Activated T-cell treated with anti-CD3 and anti-CD28 coated beads, Interleukin-2, amount 50 U/mL, for 4 hours (primary cell): Measurements from ENCODE around the gene PHETA1. TPM values are rescaled to one million over a fixed set of nuclear protein-coding genes. Genes with fewer than 3 reads are reported as not detected.
A peak's percentile ranks its signal among the peaks of the same experiment; 100 is the strongest.
"Not testable (repeated sequence)": the region's sequence is repeated elsewhere in the genome, so short reads cannot be mapped to it uniquely, and the experiment has no call there.

ENCODE experiments used
- ATAC-seq, 2 donors: fragments of 200-7000 bp; cut with Tn5 transposase; one replicate each; pipeline ENCODE4 v1.10.0; 2021
- DNase-seq: peaks from one replicate; pipeline ENCODE4 v3.0.0-alpha.2; 2020
- H3K27me3 Mint-ChIP-seq: one replicate; pipeline ENCODE4 v1.8.0; 2021; ENCODE audit warnings: low read depth, mixed read lengths
- H3K36me3 Mint-ChIP-seq: one replicate; pipeline ENCODE4 v1.8.0; 2022; ENCODE audit warnings: mixed read lengths; ENCODE audit not compliant: insufficient read depth
- H3K4me1 Mint-ChIP-seq: one replicate; pipeline ENCODE4 v1.8.0; 2021; ENCODE audit warnings: low read depth, mixed read lengths
- H3K4me3 Mint-ChIP-seq: one replicate; pipeline ENCODE4 v1.8.0; 2021; ENCODE audit warnings: mild to moderate bottlenecking, moderate library complexity, mixed read lengths
- H3K9me3 Mint-ChIP-seq: one replicate; pipeline ENCODE4 v1.8.0; 2021; ENCODE audit warnings: mixed read lengths
- total RNA-seq, 3 donors: library from RNA; stranded (reverse); gene quantifications; one replicate each; pipeline ENCODE4 v1.2.1, GENCODE V29; 2021

Gene PHETA1
- total RNA-seq, 3 donors from 2014 or later, result 1.3 to 3.3 (median 1.8) TPM

DNA sequence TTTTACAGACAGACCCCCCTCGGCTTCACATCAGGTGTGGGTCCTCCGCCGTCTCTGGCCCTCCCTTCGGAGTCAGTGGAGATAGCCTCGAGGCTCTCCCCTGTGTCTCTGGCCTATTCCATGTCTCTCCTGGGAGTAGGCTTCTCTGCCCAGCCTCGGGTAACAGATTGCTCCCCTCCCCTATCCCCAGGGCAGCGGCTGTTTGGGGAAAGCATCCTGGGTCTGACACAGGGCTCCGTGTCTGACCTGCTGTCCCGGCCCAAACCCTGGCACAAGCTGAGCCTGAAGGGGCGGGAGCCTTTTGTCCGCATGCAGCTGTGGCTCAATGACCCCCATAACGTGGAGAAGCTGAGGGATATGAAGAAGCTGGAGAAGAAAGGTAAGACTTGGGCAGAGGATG lies 30.8 kb downstream of the PHETA1 start:
- Mint-ChIP-seq H3K4me3 (no peak overlapping the region), H3K4me1 (no peaks in the 10 kb centered on the region), H3K36me3 (no peaks in the 10 kb centered on the region), H3K9me3 (no peaks in the 10 kb centered on the region), H3K27me3 (no peaks in the 10 kb centered on the region)
- DNase-seq, result no peak
- ATAC-seq, result no peak

DNA sequence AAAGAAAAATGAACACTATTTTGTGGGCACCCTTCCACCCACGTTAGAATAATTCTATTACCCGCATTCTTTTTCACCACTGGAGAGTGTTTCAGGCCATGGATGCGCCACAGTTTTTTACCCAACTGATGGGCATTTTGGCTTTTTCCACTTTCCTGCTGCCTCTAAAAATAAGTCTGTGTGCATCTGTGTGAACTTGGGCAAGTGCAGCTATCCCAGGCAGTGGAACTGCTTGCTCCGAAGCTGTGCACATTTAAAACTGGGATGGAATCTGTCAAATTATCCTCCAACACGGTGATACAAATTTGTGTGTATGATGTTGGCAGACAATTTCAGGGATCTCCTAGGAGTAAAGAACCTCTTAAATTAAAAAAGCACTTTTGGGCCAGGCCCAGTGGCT lies 31.5 kb downstream of the PHETA1 start:
- no peaks in the 10 kb centered on the region for H3K36me3 Mint-ChIP-seq
- no peak for DNase-seq
- H3K4me3 Mint-ChIP-seq, result no peak overlapping the region
- H3K4me1 Mint-ChIP-seq, result no peaks in the 10 kb centered on the region
- no peaks in the 10 kb centered on the region for H3K9me3 Mint-ChIP-seq
- H3K27me3 Mint-ChIP-seq, result peaks cover 3% of the 10 kb centered on the region
- ATAC-seq, result no peak

DNA sequence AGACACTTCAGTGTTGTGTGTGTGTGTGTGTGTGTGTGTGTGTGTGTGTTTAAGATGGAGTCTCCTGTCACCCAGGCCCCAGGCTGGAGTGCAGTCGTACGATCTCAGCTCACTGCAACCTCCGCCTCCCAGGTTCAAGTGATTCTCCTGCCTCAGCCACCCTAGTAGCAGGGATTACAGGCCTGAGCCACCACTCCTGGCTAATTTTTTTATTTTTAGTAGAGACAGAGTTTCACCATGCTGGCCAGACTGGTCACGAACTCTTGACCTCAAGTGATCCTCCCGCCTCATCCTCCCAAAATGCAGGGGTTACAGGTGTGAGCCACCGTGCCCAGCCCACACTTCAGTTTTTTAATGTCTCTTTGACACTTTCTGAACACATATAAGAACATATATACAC lies 32.5 kb downstream of the PHETA1 start:
- H3K9me3 Mint-ChIP-seq, DNase-seq, H3K27me3 Mint-ChIP-seq, H3K4me3 Mint-ChIP-seq, H3K4me1 Mint-ChIP-seq, H3K36me3 Mint-ChIP-seq, ATAC-seq: not testable (repeated sequence)

DNA sequence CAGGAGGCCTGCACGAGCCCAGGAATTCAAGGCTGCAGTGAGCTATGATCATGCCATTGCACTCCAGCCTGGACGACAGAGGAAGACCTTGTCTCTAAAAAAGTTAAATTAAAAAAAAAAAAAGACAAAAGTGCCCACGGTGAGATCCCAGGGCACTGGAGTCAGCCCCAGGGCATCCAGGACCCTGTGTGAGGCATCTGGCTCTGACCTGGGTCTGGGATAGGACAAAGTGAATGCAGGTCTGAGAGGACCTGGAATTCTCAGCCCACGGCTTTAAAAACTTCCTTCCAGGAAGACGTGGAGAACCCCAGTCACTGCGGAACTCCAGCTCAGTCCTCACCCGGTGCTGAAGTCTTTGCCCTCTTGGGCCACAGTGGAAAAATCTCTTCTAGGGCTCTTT lies 33.1 kb downstream of the PHETA1 start:
- Mint-ChIP-seq H3K9me3 (no peaks in the 10 kb centered on the region), H3K4me1 (no peaks in the 10 kb centered on the region), H3K27me3 (peaks cover 9% of the 10 kb centered on the region), H3K36me3 (no peaks in the 10 kb centered on the region), H3K4me3 (no peak overlapping the region)
- ATAC-seq, result no peak
- no peak for DNase-seq

DNA sequence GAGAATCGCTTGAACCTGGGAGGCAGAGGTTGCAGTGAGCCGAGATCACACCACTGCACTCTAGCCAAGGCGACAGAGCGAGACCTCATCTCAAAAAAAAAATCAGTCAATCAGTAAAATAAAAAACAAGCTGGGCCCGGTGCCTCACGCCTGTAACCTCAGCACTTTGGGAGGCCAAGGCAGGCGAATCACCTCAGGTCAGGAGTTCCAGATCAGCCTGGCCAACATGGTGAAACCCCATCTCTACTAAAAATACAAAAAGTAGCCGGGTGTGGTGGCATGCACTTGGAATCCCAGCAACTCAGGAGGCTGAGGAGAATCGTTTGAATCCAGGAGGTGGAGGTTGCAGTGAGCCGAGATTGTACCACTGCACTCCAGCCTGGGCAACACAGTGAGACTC lies 33.6 kb downstream of the PHETA1 start:
- DNase-seq, H3K27me3 Mint-ChIP-seq, H3K4me3 Mint-ChIP-seq, H3K9me3 Mint-ChIP-seq, H3K4me1 Mint-ChIP-seq, ATAC-seq, H3K36me3 Mint-ChIP-seq: not testable (repeated sequence)

DNA sequence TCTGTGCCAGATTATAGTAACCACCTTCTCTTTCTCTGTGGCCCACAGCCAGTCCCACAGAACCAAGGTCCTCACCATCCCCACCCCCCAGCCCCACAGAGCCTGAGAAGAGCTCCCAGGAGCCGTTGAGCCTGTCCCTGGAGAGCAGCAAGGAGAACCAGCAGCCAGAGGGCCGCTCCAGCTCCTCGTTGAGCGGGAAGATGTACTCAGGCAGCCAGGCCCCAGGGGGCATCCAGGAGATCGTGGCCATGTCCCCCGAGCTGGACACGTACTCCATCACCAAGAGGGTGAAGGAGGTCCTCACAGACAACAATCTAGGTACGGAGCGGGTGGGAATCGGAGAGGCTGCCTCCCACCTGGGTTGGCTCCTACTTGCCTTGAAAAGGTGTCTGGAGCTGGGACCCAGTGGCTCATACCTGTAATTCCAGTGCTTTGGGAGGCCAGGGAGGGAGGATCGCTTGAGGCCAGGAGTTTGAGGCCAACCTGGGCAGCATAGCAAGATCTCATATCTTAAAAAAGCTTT lies 34.4 kb downstream of the PHETA1 start:
- H3K4me3 Mint-ChIP-seq, result no peak overlapping the region
- DNase-seq, result no peak
- H3K9me3 Mint-ChIP-seq, result no peaks in the 10 kb centered on the region
- peaks cover 9% of the 10 kb centered on the region for H3K27me3 Mint-ChIP-seq
- no peaks in the 10 kb centered on the region for H3K36me3 Mint-ChIP-seq
- no peak for ATAC-seq
- no peaks in the 10 kb centered on the region for H3K4me1 Mint-ChIP-seq

DNA sequence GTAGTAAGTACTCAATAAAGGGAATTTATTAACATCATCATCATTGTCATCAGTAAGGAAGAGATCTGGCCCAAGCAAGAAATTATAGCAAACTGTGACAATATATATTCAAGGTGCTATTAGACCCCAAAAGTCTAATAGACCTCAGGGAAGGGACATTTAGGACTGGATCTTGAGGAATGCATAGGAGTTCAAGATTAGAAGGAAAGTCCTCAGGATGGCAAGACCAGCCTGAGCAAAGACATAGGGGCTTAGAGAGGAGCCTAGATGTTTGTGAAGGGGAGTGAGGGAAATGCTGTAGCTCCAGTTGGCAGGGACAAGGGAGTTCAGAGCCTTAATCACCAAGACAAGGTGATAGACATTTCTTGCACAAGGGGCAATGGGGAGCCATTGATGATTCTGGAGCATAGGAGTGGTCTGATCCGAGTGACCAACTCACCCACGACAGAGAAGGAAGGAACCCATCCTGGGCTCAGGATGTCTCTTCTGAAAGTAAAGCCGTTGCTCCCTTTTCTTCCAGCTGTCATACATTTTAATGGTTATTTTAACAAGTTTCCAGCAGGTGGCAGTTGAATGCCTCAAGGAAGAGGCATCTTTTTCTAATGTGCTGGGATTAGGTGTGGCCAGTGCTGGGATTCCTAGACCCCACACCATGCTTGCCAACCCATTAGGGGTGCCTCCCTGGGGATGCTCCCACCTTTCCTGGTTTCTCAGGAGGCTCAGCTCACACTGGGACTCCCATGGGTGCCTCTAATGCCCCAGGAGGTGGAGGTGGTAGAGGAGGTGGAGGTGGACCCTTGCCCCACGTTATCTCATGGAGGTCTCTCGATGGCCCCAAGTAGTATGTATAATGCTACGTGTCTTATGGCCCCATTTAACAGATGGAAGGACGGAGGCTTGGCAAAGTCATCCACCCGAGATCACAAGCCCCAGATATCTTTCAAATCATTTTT lies 37.8 kb downstream of the PHETA1 start:
- DNase-seq (no peak), ATAC-seq (peak in 1 of 2 donors; percentile 25)
- Mint-ChIP-seq H3K4me3 (no peak overlapping the region), H3K4me1 (no peaks in the 10 kb centered on the region), H3K27me3 (peaks cover 17% of the 10 kb centered on the region), H3K9me3 (no peaks in the 10 kb centered on the region), H3K36me3 (no peaks in the 10 kb centered on the region)

DNA sequence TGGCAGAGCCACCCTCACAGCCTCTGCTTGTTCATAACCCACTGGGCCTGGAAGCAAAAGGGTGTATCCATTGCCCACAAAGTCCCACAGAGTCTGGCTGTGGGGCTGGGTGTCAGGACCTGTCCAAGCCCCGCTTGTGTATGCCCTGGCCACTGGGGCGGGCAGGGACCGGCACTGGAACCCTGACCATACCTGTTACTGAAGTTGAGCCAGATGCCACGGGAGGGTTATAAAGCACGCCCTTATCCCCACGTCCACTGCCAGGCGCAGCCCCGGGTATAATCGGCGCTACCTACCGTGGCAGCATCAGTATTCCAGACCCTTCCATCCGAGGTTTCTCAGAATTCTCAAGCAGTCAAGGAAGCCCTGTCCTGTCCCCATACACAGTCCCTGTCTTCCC lies 40.8 kb downstream of the PHETA1 start:
- Mint-ChIP-seq H3K27me3 (peaks cover 17% of the 10 kb centered on the region), H3K4me1 (no peaks in the 10 kb centered on the region), H3K9me3 (no peaks in the 10 kb centered on the region), H3K36me3 (no peaks in the 10 kb centered on the region), H3K4me3 (no peak overlapping the region)
- DNase-seq, result no peak
- ATAC-seq, result no peak

DNA sequence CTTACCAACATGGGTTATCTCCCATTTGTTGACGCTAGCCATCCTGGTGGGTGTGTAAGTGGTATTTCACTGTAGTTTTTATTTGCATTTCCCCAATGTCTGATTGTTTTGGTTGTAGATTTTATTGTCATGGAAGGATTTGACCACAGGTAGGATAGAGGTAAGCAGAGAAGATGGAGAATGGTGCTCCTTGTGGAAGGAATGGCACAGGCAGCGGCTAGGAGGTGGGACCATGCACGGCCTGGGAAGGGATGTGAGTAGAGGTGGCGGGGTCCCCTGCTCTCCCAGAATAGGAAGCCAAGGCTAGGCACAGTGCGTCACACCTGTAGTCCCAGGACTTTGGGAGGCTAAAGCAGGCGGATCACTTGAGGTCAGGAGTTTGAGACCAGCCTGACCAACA lies 41.4 kb downstream of the PHETA1 start:
- H3K4me3 Mint-ChIP-seq, result no peak overlapping the region
- ATAC-seq, result no peak
- no peaks in the 10 kb centered on the region for H3K4me1 Mint-ChIP-seq
- no peaks in the 10 kb centered on the region for H3K9me3 Mint-ChIP-seq
- no peaks in the 10 kb centered on the region for H3K36me3 Mint-ChIP-seq
- no peak for DNase-seq
- H3K27me3 Mint-ChIP-seq, result peaks cover 16% of the 10 kb centered on the region

DNA sequence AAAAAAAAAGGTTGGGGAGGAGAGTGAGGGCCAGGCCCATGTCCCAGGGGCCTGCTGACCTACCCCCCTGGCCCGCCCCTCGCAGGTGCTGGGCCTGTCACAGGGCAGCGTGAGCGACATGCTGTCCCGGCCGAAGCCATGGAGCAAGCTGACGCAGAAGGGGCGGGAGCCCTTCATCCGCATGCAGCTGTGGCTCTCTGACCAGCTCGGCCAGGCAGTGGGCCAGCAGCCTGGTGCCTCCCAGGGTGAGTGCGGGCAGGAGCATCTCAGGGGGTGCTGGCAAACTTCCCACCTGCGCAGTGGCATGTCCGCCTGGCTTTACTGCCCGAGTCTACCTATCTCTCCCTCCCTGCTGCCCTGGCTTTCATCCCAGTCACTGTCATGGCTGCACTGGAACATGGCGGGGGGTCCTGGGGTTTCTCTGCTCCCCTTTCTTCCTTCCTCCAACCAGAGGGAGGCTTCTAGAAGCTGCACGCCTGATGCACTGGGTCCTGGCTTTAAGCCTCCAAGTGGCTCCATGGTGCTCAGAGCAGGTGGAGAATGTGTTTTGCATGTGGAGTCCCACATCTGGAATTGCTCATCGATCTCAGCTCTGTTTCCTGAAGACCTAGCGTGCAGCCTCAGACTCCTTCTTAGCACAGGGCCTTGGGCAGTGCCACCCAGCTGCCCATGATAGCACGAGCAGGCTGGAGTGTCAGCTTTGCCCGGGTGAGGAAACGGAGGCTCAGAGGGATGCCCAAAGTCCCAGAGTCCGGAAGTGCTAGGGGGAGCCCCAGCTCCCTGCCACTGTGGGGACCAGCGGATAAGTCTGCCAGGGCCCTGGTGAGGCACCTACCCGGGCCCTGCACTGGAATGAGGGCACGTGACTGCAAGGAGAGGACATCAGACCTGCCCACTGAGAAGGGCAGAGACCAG lies 46.3 kb downstream of the PHETA1 start:
- H3K27me3 Mint-ChIP-seq, result peaks cover 5% of the 10 kb centered on the region
- peak in 1 of 2 donors; percentile 15 for ATAC-seq
- H3K36me3 Mint-ChIP-seq, result no peaks in the 10 kb centered on the region
- DNase-seq, result no peak
- no peak overlapping the region for H3K4me3 Mint-ChIP-seq
- no peaks in the 10 kb centered on the region for H3K9me3 Mint-ChIP-seq
- no peaks in the 10 kb centered on the region for H3K4me1 Mint-ChIP-seq

DNA sequence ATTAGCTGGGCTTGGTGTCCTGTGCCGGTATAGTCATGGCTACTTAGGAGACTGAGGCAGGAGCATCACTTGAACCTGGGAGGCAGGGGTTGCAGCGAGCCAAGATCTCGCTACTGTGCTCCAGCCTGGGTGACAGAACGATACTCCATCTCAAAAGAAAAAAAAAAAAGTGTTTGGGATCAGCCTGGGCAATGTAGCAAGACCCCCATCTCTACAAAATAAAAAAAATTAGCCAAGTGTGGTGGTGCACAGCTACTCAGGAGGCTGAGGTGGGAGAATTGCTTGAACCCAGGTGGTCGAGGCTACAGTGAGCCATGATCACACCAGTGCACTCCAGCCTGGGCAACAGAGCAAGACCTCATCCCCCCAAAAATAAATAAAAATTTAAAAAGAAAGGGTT lies 47.6 kb downstream of the PHETA1 start:
- ATAC-seq (no peak), DNase-seq (no peak)
- peaks cover 5% of the 10 kb centered on the region for H3K27me3 Mint-ChIP-seq
- H3K9me3 Mint-ChIP-seq, result no peaks in the 10 kb centered on the region
- H3K36me3 Mint-ChIP-seq, result no peaks in the 10 kb centered on the region
- H3K4me3 Mint-ChIP-seq, result no peak overlapping the region
- no peaks in the 10 kb centered on the region for H3K4me1 Mint-ChIP-seq

DNA sequence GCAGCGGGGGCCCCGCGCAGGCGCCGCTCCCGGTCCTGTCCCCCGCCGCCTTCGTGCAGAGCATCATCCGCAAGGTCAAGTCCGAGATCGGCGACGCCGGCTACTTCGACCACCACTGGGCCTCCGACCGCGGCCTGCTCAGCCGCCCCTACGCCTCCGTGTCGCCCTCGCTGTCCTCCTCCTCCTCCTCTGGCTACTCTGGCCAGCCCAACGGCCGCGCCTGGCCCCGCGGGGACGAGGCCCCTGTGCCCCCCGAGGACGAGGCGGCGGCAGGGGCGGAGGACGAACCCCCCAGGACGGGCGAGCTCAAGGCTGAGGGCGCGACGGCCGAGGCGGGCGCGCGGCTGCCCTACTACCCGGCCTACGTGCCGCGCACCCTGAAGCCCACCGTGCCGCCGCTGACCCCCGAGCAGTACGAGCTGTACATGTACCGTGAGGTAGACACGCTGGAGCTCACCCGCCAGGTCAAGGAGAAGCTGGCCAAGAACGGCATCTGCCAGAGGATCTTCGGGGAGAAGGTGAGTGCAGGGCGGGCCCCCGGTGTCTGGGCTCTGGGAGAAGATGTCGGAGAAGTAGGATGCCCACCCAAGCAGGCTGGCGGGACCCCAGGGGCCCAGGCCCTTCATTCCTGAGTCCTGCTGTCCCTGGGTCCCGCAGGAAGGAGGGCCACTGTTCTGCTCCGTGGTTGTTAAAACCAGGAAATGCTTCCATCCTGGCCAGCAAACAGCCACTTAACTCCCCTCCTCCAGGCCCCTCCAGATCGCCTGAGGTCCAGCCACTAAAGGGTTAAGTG lies 48.4 kb downstream of the PHETA1 start:
- H3K36me3 Mint-ChIP-seq, result no peaks in the 10 kb centered on the region
- H3K27me3 Mint-ChIP-seq, result peaks cover 5% of the 10 kb centered on the region
- no peak overlapping the region for H3K4me3 Mint-ChIP-seq
- H3K9me3 Mint-ChIP-seq, result no peaks in the 10 kb centered on the region
- H3K4me1 Mint-ChIP-seq, result no peaks in the 10 kb centered on the region
- no peak for DNase-seq
- ATAC-seq, result no peak

DNA sequence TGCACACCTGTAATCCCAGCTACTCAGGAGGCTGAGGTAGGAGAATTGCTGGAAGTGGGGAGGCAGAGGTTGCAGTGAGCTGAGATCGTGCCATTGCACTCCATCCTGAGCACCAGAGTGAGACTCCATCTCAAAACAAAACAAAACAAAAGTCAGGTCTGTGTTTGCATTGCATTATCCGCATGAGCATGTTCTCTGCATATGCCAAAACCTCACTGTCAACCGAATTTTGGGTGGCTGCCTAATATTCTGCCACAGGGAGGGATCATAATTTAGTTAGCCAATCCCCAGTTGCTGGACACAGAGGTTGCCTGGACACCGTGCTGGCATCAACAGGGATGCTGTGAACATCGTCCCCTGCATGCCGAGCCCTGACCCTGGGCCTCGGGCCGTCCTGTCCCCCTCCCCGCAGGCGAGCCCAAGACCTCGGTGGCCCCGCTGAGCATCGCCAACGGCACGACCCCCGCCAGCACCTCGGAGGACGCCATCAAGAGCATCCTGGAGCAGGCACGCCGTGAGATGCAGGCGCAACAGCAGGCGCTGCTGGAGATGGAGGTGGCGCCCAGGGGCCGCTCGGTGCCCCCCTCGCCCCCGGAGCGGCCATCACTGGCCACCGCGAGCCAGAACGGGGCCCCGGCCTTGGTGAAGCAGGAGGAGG lies 49.2 kb downstream of the PHETA1 start:
- DNase-seq, result no peak
- Mint-ChIP-seq H3K36me3 (no peaks in the 10 kb centered on the region), H3K4me3 (no peak overlapping the region), H3K27me3 (peaks cover 8% of the 10 kb centered on the region), H3K9me3 (no peaks in the 10 kb centered on the region), H3K4me1 (no peaks in the 10 kb centered on the region)
- no peak for ATAC-seq
